Measurements from ENCODE around the gene TMEM259. TPM values are rescaled to one million over a fixed set of nuclear protein-coding genes. Genes with fewer than 3 reads are reported as not detected.

The TMEM259 gene
- total and polyA plus RNA-seq, 8 donors = 74.2 to 154 (median 101) TPM

DNA sequence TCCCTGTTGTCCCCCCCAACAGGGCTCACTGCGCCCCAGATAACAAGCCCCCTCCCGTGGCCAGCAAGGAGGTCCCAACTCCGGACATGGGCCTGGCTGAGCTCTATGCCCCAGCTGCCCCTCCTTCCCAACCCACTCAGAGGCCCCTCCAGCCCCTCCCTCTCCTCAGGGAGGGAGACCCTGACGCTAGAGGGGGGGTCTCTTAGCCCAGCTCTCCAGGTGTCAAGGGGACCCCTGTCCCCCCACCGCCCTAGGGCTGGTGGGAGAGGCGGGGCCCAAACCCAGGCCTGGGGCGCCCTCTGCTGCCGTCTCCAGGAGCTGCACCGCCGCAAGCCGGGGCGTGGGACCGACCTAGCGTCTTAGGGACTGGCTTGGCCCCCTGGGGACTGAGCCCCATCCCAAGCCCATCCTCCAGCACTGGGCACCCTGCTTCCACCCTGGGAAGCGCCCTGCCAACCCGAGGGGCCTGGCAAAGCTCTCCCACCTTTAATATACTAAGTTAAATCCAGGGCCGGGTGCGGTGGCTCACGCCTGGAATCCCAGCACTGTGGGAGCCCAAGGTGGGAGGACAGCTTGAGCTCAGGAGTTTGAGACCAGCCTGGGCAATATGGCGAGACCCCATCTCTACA, 19.3 kb downstream of the TMEM259 start:
- no peaks in the 10 kb centered on the region for H3K36me3 ChIP-seq
- H3K4me3 ChIP-seq = no peak overlapping the region
- intact Hi-C loops (cut with DNase I) = no loop called here
- peak in 2 of 4 donors; percentile 60 to 95 for DNase-seq
- H3K27me3 ChIP-seq = peaks cover 46 to 76% of the 10 kb centered on the region in 2 donors
- peak; percentile 85 for ATAC-seq
- H3K4me1 ChIP-seq = peaks cover 0 to 21% of the 10 kb centered on the region in 2 donors
- no peak overlapping the region for H3K27ac ChIP-seq
- H3K9me3 ChIP-seq = no peaks in the 10 kb centered on the region
- TF ChIP-seq, protein P1, sequence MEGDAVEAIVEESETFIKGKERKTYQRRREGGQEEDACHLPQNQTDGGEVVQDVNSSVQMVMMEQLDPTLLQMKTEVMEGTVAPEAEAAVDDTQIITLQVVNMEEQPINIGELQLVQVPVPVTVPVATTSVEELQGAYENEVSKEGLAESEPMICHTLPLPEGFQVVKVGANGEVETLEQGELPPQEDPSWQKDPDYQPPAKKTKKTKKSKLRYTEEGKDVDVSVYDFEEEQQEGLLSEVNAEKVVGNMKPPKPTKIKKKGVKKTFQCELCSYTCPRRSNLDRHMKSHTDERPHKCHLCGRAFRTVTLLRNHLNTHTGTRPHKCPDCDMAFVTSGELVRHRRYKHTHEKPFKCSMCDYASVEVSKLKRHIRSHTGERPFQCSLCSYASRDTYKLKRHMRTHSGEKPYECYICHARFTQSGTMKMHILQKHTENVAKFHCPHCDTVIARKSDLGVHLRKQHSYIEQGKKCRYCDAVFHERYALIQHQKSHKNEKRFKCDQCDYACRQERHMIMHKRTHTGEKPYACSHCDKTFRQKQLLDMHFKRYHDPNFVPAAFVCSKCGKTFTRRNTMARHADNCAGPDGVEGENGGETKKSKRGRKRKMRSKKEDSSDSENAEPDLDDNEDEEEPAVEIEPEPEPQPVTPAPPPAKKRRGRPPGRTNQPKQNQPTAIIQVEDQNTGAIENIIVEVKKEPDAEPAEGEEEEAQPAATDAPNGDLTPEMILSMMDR (IDR thresholded peaks at IDR 0.05) = peak; percentile 93 to 97

DNA sequence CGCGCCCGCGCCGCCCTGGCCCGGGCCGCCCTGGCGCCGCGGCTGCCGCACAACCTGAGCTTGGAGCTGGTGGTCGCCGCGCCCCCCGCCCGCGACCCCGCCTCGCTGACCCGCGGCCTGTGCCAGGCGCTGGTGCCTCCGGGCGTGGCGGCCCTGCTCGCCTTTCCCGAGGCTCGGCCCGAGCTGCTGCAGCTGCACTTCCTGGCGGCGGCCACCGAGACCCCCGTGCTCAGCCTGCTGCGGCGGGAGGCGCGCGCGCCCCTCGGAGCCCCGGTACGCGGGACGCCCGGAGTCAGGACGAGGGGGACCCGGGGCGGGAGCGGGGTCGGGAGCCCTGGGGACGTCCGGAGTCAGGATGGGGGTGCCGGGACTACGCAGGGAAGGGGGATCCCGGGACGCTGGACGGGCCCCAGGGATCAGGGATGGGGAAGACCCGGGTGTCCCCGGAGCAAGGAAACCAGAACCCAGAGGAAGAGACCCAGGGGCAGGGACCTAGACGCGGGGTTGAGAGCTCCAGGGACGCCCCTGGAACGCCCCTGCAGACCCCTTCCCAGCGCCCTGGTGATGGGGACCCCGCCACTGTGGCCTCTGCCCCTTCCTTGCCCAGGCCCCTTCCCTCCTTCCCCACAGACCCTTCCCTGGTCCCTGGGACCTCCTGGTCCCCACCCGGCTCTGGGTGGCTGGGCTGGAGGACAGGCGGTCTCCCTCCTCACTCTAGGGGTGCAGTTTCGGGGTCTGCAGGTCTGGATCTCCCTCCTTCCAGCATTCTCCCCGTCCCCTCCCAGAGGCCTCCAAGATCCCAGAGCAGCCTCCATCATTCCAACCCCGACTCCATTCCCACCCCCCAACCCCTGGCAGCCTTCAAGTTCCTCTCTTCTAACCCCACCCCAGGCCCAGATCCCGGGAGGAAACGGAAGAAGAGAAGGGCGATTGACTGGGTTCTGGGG, 20.1 kb downstream of the TMEM259 start:
- Histone ChIP-seq H3K27me3 (peaks cover 53 to 84% of the 10 kb centered on the region in 2 donors), H3K36me3 (no peaks in the 10 kb centered on the region), H3K9me3 (no peaks in the 10 kb centered on the region), H3K4me3 (no peak overlapping the region), H3K4me1 (peaks cover 0 to 24% of the 10 kb centered on the region in 2 donors), H3K27ac (no peak overlapping the region)
- intact Hi-C loops (cut with DNase I) = no loop called here
- ATAC-seq (no peak), DNase-seq (peak in 1 of 4 donors; percentile 75)
- TF ChIP-seq, protein P1 (IDR thresholded peaks at IDR 0.05) = no peak

DNA sequence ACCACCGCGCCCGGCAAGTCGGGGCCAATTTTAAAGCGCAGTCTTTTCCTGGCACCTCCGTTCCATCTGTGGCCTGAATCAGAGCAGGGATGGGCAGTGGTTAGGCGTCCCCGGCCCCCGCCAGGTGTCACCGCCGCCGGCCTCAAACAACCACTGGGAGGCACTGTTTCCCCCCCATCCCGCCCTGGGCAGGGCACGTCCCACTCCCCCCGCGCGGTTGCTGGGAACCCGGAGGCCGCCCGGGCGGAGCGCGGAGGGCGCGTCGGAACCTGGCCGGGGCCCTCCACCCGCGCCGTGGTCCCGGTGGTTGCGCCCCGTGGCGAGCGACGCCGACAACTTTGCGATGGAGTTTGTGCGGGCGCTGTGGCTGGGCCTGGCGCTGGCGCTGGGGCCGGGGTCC, 20.8 kb downstream of the TMEM259 start, which contains the start of gene GRIN3B:
TSS of gene GRIN3B (plus strand) at position 325 of the 400 bp plus-strand sequence. CDS start at position 344, 19 bp downstream.
- TF ChIP-seq, protein P1 (IDR thresholded peaks at IDR 0.05) = peak; percentile 22 to 47
- Histone ChIP-seq H3K27me3 (peaks cover 58 to 92% of the 10 kb centered on the region in 2 donors), H3K4me1 (peaks cover 0 to 26% of the 10 kb centered on the region in 2 donors), H3K27ac (no peak within 1 kb of the TSS), H3K36me3 (no peaks in the 10 kb centered on the region), H3K9me3 (no peaks in the 10 kb centered on the region), H3K4me3 (peak within 1 kb of the TSS in 1 of 2 donors; percentile 17)
- ATAC-seq = peak; percentile 33
- intact Hi-C loops (cut with DNase I) = no loop called here
- DNase-seq = peak in 1 of 4 donors; percentile 88

DNA sequence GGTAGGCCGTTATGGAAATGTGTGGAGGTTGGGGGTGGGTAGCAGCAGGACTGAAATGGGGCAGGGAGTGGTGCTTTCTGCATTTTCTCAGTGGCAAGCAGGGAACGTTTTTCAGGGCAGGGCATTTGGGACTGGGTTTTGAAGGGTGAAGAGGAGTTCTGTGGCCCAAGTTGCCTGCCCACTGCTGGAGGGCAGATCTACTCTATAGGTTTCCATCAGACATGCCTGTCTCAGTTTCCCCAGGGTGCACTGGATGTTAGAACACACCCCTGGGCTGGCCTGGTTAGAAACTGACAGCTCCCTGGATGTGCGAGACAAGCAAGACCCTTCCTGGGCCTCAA, 21.6 kb downstream of the TMEM259 start:
- peaks cover 58 to 97% of the 10 kb centered on the region in 2 donors for H3K27me3 ChIP-seq
- intact Hi-C loops (cut with DNase I) = no loop called here

More for the DNA sequence above, 21.6 kb downstream of the TMEM259 start:
- Histone ChIP-seq H3K4me3 (no peak overlapping the region), H3K9me3 (no peaks in the 10 kb centered on the region), H3K4me1 (peaks cover 0 to 26% of the 10 kb centered on the region in 2 donors), H3K27ac (no peak overlapping the region), H3K36me3 (peaks cover 0 to 4% of the 10 kb centered on the region in 2 donors)
- no peak for DNase-seq
- TF ChIP-seq, protein P1 (IDR thresholded peaks at IDR 0.05) = no peak
- no peak for ATAC-seq
